Measurements from ENCODE around the gene CASKIN2.

CASKIN2 gene

DNA sequence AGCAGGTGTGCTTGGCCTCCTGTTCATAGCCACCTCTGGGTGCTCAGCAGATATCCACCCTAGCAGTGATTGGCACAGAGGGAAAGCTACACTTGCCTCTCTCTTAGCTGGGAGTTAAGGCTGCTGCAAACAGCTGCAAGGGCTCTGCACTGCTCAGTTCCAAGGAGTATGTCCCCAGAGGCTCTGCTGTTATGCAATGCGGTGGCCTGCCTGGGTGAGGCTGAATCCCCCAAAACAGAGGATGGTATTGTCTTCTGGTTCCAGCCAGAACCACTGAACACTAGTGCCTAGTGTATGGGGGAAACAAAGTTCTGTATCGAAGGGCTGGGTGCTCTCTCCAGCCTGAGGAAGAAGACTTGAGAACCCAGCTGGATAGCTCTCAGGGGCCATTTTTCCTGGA is 42.1 kb downstream of the CASKIN2 start:
- H3K14ac ChIP-seq (ENCODE audit: low read length): no peak overlapping the region
- no peak overlapping the region for H3K4me3 ChIP-seq (ENCODE audit: low read depth, low read length)
- H2BK5ac ChIP-seq (ENCODE audit: low read depth, low read length, poor library complexity): no peak overlapping the region
- H3K23ac ChIP-seq (ENCODE audit: low read length): no peak overlapping the region
- no peak overlapping the region for H2AFZ ChIP-seq (ENCODE audit: insufficient read depth, low read length, poor library complexity)
- H3K9ac ChIP-seq (ENCODE audit: low read length): no peak overlapping the region
- H3K18ac ChIP-seq (ENCODE audit: low read length): no peak overlapping the region
- DNase-seq: no peak
- no peak overlapping the region for H3K4ac ChIP-seq (ENCODE audit: low read depth, low read length)
- H3K4me2 ChIP-seq (ENCODE audit: low read length): no peak overlapping the region
- no peaks in the 10 kb centered on the region for H3K79me2 ChIP-seq (ENCODE audit: control insufficient read depth, insufficient read depth, low read length, poor library complexity)
- WGBS (ENCODE audit: extremely low coverage, insufficient coverage, insufficient read length): no CpG with 5 or more reads among the region's 2 CpGs
- H3K36me3 ChIP-seq (ENCODE audit: control insufficient read depth in 1 of 2, insufficient read depth in 2 of 2, low read length in 2 of 2): peaks cover 23 to 28% of the 10 kb centered on the region in 2 experiments
- H4K12ac ChIP-seq (ENCODE audit: low read depth, low read length): no peak overlapping the region
- no peaks in the 10 kb centered on the region for H3K27me3 ChIP-seq (ENCODE audit: insufficient read depth, low read length)
- no peak overlapping the region for H4K91ac ChIP-seq (ENCODE audit: low read depth, low read length)
- H3K4me1 ChIP-seq (ENCODE audit: control insufficient read depth in 1 of 2, insufficient read depth in 2 of 2, low read length in 2 of 2): no peaks in the 10 kb centered on the region
- no peak overlapping the region for H3K27ac ChIP-seq (ENCODE audit: low read depth, low read length)
- no peak overlapping the region for H2AK5ac ChIP-seq (ENCODE audit: low read length)
- no peak overlapping the region for H4K8ac ChIP-seq (ENCODE audit: low read depth, low read length)
- H3K9me3 ChIP-seq (ENCODE audit: insufficient read depth, low read depth, low read length): no peaks in the 10 kb centered on the region
- no peak overlapping the region for H2BK12ac ChIP-seq (ENCODE audit: low read length)
- H2BK120ac ChIP-seq (ENCODE audit: insufficient read depth, low read length, poor library complexity): no peak overlapping the region
- H3K79me1 ChIP-seq (ENCODE audit: low read length): no peaks in the 10 kb centered on the region

DNA sequence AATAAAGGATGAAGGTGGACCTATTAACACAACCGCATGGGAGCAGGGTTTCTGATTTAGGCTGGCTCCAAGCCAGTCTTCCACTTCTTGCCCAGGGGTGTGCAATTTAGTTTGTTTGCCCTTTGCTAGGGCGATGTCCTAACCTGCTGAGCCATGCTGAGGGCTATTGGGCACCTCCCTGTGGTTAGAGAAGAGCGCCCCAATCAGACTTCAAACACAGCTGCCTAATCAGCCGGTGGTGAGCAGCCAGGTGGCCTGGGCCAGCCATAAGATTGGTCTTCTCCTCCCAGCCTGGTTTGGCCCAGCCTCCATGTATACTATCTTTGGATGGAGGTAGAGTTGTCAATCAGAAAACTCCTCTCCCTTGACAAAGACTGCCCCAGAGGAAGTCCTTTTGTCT is 43.2 kb downstream of the CASKIN2 start:
- Histone ChIP-seq H3K4me2 (ENCODE audit: low read length) (no peak overlapping the region), H3K27ac (ENCODE audit: low read depth, low read length) (no peak overlapping the region), H3K79me2 (ENCODE audit: control insufficient read depth, insufficient read depth, low read length, poor library complexity) (no peaks in the 10 kb centered on the region), H3K9me3 (ENCODE audit: insufficient read depth, low read depth, low read length) (no peaks in the 10 kb centered on the region), H2BK5ac (ENCODE audit: low read depth, low read length, poor library complexity) (no peak overlapping the region), H4K8ac (ENCODE audit: low read depth, low read length) (no peak overlapping the region), H2AFZ (ENCODE audit: insufficient read depth, low read length, poor library complexity) (no peak overlapping the region), H3K4ac (ENCODE audit: low read depth, low read length) (no peak overlapping the region), H3K23ac (ENCODE audit: low read length) (no peak overlapping the region), H2BK120ac (ENCODE audit: insufficient read depth, low read length, poor library complexity) (no peak overlapping the region), H2AK5ac (ENCODE audit: low read length) (no peak overlapping the region), H3K79me1 (ENCODE audit: low read length) (no peaks in the 10 kb centered on the region), H3K14ac (ENCODE audit: low read length) (no peak overlapping the region), H3K18ac (ENCODE audit: low read length) (no peak overlapping the region), H3K9ac (ENCODE audit: low read length) (no peak overlapping the region), H3K36me3 (ENCODE audit: control insufficient read depth in 1 of 2, insufficient read depth in 2 of 2, low read length in 2 of 2) (peaks cover 23 to 26% of the 10 kb centered on the region in 2 experiments), H3K4me3 (ENCODE audit: low read depth, low read length) (no peak overlapping the region), H3K27me3 (ENCODE audit: insufficient read depth, low read length) (no peaks in the 10 kb centered on the region), H4K91ac (ENCODE audit: low read depth, low read length) (no peak overlapping the region), H3K4me1 (ENCODE audit: control insufficient read depth in 1 of 2, insufficient read depth in 2 of 2, low read length in 2 of 2) (no peaks in the 10 kb centered on the region), H2BK12ac (ENCODE audit: low read length) (no peak overlapping the region), H4K12ac (ENCODE audit: low read depth, low read length) (no peak overlapping the region)
- no CpG with 5 or more reads among the region's 4 CpGs for WGBS (ENCODE audit: extremely low coverage, insufficient coverage, insufficient read length)
- DNase-seq: no peak

DNA sequence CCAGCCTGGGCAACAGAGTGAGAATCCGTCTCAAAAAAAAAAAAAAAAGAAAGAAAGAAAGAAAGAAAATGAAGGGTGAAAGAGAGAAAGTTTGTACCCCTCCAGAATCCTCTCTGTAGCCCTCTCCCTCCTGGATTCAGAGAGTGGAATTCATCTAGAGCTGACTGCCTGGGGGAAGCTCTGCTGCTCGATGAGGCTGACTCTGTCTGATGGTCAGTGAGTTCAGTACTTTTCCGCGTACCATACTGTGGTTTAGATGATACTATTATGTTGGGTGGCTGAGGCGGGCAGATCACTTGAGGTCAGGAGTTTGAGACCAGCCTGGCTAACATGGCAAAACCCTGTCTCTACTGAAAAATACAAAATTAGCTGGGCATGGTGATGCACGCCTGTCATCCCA is 44.1 kb downstream of the CASKIN2 start:
- Histone ChIP-seq H3K4me1 (ENCODE audit: control insufficient read depth in 1 of 2, insufficient read depth in 2 of 2, low read length in 2 of 2) (no peaks in the 10 kb centered on the region), H3K79me1 (ENCODE audit: low read length) (no peaks in the 10 kb centered on the region), H3K79me2 (ENCODE audit: control insufficient read depth, insufficient read depth, low read length, poor library complexity) (no peaks in the 10 kb centered on the region), H4K12ac (ENCODE audit: low read depth, low read length) (no peak overlapping the region), H2AK5ac (ENCODE audit: low read length) (no peak overlapping the region), H3K14ac (ENCODE audit: low read length) (no peak overlapping the region), H3K36me3 (ENCODE audit: control insufficient read depth in 1 of 2, insufficient read depth in 2 of 2, low read length in 2 of 2) (peaks cover 21 to 23% of the 10 kb centered on the region in 2 experiments), H3K18ac (ENCODE audit: low read length) (no peak overlapping the region), H2BK12ac (ENCODE audit: low read length) (no peak overlapping the region), H3K9ac (ENCODE audit: low read length) (no peak overlapping the region), H3K4ac (ENCODE audit: low read depth, low read length) (no peak overlapping the region), H3K9me3 (ENCODE audit: insufficient read depth, low read depth, low read length) (no peaks in the 10 kb centered on the region), H3K4me2 (ENCODE audit: low read length) (no peak overlapping the region), H4K8ac (ENCODE audit: low read depth, low read length) (no peak overlapping the region), H4K91ac (ENCODE audit: low read depth, low read length) (no peak overlapping the region), H2BK5ac (ENCODE audit: low read depth, low read length, poor library complexity) (no peak overlapping the region), H3K27ac (ENCODE audit: low read depth, low read length) (no peak overlapping the region), H2BK120ac (ENCODE audit: insufficient read depth, low read length, poor library complexity) (no peak overlapping the region), H3K27me3 (ENCODE audit: insufficient read depth, low read length) (no peaks in the 10 kb centered on the region), H3K4me3 (ENCODE audit: low read depth, low read length) (no peak overlapping the region), H2AFZ (ENCODE audit: insufficient read depth, low read length, poor library complexity) (no peak overlapping the region), H3K23ac (ENCODE audit: low read length) (no peak overlapping the region)
- WGBS (ENCODE audit: extremely low coverage, insufficient coverage, insufficient read length): no CpG with 5 or more reads among the region's 6 CpGs
- DNase-seq: no peak

GRCh38 chr17:75468779-75469373 is 46.5 kb downstream of the CASKIN2 start:
- no peaks in the 10 kb centered on the region for H3K79me1 ChIP-seq (ENCODE audit: low read length)
- H4K91ac ChIP-seq (ENCODE audit: low read depth, low read length): no peak overlapping the region
- no peak overlapping the region for H4K12ac ChIP-seq (ENCODE audit: low read depth, low read length)
- no CpG with 5 or more reads among the region's 13 CpGs for WGBS (ENCODE audit: extremely low coverage, insufficient coverage, insufficient read length)
- H3K9ac ChIP-seq (ENCODE audit: low read length): no peak overlapping the region
- no peak overlapping the region for H3K18ac ChIP-seq (ENCODE audit: low read length)
- DNase-seq: peak; percentile 68 to 80
- H3K27me3 ChIP-seq (ENCODE audit: insufficient read depth, low read length): no peaks in the 10 kb centered on the region
- H4K8ac ChIP-seq (ENCODE audit: low read depth, low read length): no peak overlapping the region
- H3K14ac ChIP-seq (ENCODE audit: low read length): no peak overlapping the region
- H2BK120ac ChIP-seq (ENCODE audit: insufficient read depth, low read length, poor library complexity): no peak overlapping the region
- H3K27ac ChIP-seq (ENCODE audit: low read depth, low read length): no peak overlapping the region
- no peak overlapping the region for H3K4ac ChIP-seq (ENCODE audit: low read depth, low read length)
- peaks cover 13 to 19% of the 10 kb centered on the region in 2 experiments for H3K36me3 ChIP-seq (ENCODE audit: control insufficient read depth in 1 of 2, insufficient read depth in 2 of 2, low read length in 2 of 2)
- no peak overlapping the region for H2BK5ac ChIP-seq (ENCODE audit: low read depth, low read length, poor library complexity)
- no peak overlapping the region for H3K4me3 ChIP-seq (ENCODE audit: low read depth, low read length)
- no peaks in the 10 kb centered on the region for H3K79me2 ChIP-seq (ENCODE audit: control insufficient read depth, insufficient read depth, low read length, poor library complexity)
- H3K4me2 ChIP-seq (ENCODE audit: low read length): no peak overlapping the region
- H2AK5ac ChIP-seq (ENCODE audit: low read length): no peak overlapping the region
- H3K23ac ChIP-seq (ENCODE audit: low read length): no peak overlapping the region
- no peak overlapping the region for H2BK12ac ChIP-seq (ENCODE audit: low read length)
- no peaks in the 10 kb centered on the region for H3K9me3 ChIP-seq (ENCODE audit: insufficient read depth, low read depth, low read length)
- no peak overlapping the region for H2AFZ ChIP-seq (ENCODE audit: insufficient read depth, low read length, poor library complexity)
- no peaks in the 10 kb centered on the region for H3K4me1 ChIP-seq (ENCODE audit: control insufficient read depth in 1 of 2, insufficient read depth in 2 of 2, low read length in 2 of 2)
